A673 (cell line): Measurements from ENCODE around the gene RXRA.

Experiments
- EZH2 ChIP-seq: fragments of 200-600 bp; sonication (generic); IDR thresholded peaks from 2 replicates; pipeline ENCODE4 v1.6.1; 2017; ENCODE audit warnings: borderline replicate concordance, low read depth, mild to moderate bottlenecking, mixed read lengths, antibody characterized with exemption, low read length; ENCODE audit not compliant: poor library complexity, severe bottlenecking
- TF ChIP-seq, protein P1 (sequence below): fragments of 300-800, 200-600 bp; sonication (generic); conservative IDR thresholded peaks from 2 replicates; pipeline ENCODE4 v1.5.1; 2017; ENCODE audit warnings: low read depth, mild to moderate bottlenecking, antibody characterized with exemption, low read length, moderate library complexity, mixed read lengths

DNA sequence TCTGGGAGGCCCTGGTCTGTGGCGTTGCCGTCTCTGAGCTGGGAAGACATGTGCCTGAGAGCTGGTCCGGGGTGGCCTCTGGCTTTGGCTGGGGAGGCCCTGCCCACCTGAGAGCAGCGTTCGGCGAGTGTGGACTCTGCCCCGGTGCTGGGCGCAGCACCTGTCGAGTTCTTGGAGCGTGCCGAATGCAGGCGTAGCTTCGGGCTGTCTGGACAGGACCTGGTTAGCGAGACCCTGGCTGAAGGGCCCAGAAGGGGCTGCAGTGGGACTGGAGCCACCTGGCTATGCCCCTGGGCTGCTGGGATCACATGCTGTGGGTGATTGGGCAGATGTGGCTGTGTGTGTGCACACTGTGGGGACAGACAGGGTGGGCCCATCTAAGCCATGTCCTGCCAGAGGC is 56.5 kb downstream of the RXRA start:
- TF ChIP-seq, protein P1, sequence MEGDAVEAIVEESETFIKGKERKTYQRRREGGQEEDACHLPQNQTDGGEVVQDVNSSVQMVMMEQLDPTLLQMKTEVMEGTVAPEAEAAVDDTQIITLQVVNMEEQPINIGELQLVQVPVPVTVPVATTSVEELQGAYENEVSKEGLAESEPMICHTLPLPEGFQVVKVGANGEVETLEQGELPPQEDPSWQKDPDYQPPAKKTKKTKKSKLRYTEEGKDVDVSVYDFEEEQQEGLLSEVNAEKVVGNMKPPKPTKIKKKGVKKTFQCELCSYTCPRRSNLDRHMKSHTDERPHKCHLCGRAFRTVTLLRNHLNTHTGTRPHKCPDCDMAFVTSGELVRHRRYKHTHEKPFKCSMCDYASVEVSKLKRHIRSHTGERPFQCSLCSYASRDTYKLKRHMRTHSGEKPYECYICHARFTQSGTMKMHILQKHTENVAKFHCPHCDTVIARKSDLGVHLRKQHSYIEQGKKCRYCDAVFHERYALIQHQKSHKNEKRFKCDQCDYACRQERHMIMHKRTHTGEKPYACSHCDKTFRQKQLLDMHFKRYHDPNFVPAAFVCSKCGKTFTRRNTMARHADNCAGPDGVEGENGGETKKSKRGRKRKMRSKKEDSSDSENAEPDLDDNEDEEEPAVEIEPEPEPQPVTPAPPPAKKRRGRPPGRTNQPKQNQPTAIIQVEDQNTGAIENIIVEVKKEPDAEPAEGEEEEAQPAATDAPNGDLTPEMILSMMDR, result no peak
- TF ChIP-seq EZH2, result no peak
